Stomach (tissue), 9 donors: ENCODE results near the gene TMEM81. TPM values are rescaled to one million over a fixed set of nuclear protein-coding genes. Genes with fewer than 3 reads are reported as not detected.

ENCODE experiments used
- DNase-seq, 2 donors: peaks; one replicate each; pipeline versions ENCODE4 v3.0.0 to v3.0.0-alpha.2; 2013 to 2019
- H3K27ac ChIP-seq, 5 donors: fragments of 200-600 bp in 4 of 5; sonication (generic) in 4 of 5; one replicate each; pipeline ENCODE4 v1.5.1; 2013 to 2019; ENCODE audit warnings: mild to moderate bottlenecking in 1 of 5, moderate library complexity in 1 of 5
- H3K27me3 ChIP-seq, 3 donors: fragments of 200-600 bp; sonication (generic); one replicate each; pipeline ENCODE4 v1.5.1; 2017 to 2019; ENCODE audit warnings: mixed run types in 1 of 3
- H3K36me3 ChIP-seq, 4 donors: fragments of 200-600 bp; sonication (generic); 1 replicate in 3 of 4; 2 replicates in 1 of 4; pipeline ENCODE4 v1.5.1; 2016 to 2019
- H3K4me1 ChIP-seq, 4 donors: fragments of 200-600 bp; sonication (generic); one replicate each; pipeline ENCODE4 v1.5.1; 2016 to 2019
- H3K4me3 ChIP-seq, 4 donors: fragments of 200-600 bp; sonication (generic) in 3 of 4; one replicate each; pipeline ENCODE4 v1.5.1; 2016 to 2019; ENCODE audit warnings: mild to moderate bottlenecking in 1 of 4
- H3K9me3 ChIP-seq, 4 donors: fragments of 200-600 bp; sonication (generic); one replicate each; pipeline ENCODE4 v1.5.1; 2016 to 2019
- EP300 ChIP-seq: sonication (generic); formaldehyde crosslinking; IDR thresholded peaks from one replicate; pipeline ENCODE4 v1.6.1; 2017; ENCODE audit warnings: antibody characterized with exemption
- POLR2A ChIP-seq, 4 donors: fragments of 450-650 bp; IDR thresholded peaks; one replicate each; pipeline ENCODE4 v1.6.1; 2016; ENCODE audit warnings: antibody characterized with exemption in 4 of 4, control low read depth in 2 of 4, mild to moderate bottlenecking in 1 of 4, moderate library complexity in 1 of 4
- POLR2AphosphoS5 ChIP-seq, 3 donors: sonication (generic); formaldehyde crosslinking; IDR thresholded peaks; one replicate each; pipeline ENCODE4 v1.6.1; 2016; ENCODE audit warnings: antibody characterized with exemption in 3 of 3
- WGBS, 5 donors: extraction: QIAGEN DNeasy Blood & Tissue Kit in 3 of 5; methylation state at CpG; one replicate each; pipeline versions ENCODE4 v1.1.5 to v1.1.7; 2013 to 2018; 5-methylcytosine and 5-hydroxymethylcytosine counted together
- intact Hi-C: fragments of 100-400 bp; cut with DNase I; formaldehyde crosslinking; loops from one replicate; pipeline ENCODE4 v1.15.1; 2023; ENCODE audit warnings: low total_unique reads
- polyA plus RNA-seq, 3 donors: library from polyadenylated mRNA; stranded (reverse); fragments of 200-250 nt; gene quantifications; one replicate each; pipeline ENCODE4 v1.2.3, GENCODE V29; 2013
- total RNA-seq, 5 donors: library from RNA; depleted of rRNA; stranded (reverse); fragments of >200 nt; gene quantifications; one replicate each; pipeline versions ENCODE4 v1.1.0 to v1.2.3, GENCODE V29; 2014 to 2016
- TF ChIP-seq, protein P1 (sequence below), 7 experiments: fragments of 450-650 bp in 4 of 7; fragments of 200-600 bp in 3 of 7; sonication (generic) in 3 of 7; IDR thresholded peaks; one replicate each; pipeline ENCODE4 v1.5.1; 2016 to 2019; ENCODE audit warnings: antibody characterized with exemption in 7 of 7, control low read depth in 2 of 7, mild to moderate bottlenecking in 1 of 7
- donor health status: healthy with polysubstance abuse.
- donor health status: Bipolar disorder and iron deficiency.
- donor health status: healthy.

TMEM81 gene
- total and polyA plus RNA-seq, 8 donors, result 1.1 to 10.3 (median 1.8) TPM; not detected in 4

DNA sequence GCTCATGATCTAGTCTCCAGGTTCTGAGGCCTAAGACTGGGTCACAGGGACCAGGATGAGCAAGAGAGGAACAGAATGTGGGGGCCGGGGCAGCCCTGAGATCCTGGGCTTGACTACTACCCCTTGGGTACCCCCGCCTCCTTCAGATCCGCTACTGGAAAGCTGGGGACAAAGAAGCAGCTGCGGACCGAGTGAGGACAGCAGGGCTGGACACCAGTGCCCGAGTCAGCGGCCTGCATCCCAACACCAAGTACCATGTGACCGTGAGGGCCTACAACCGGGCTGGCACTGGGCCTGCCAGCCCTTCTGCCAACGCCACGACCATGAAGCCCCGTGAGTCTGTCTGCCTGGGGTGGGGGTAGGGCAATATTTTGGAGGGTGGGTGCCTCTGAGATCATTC, 12.5 kb downstream of the TMEM81 start:
- intact Hi-C loops, result no loop called here
- no peaks in the 10 kb centered on the region for H3K27me3 ChIP-seq
- no peak for DNase-seq
- no peaks in the 10 kb centered on the region for H3K9me3 ChIP-seq
- H3K4me1 ChIP-seq, result no peaks in the 10 kb centered on the region
- 83 to 91% (median 85%) methylated on average over 8 to 12 of the region's 12 CpGs for WGBS, 5 donors
- H3K4me3 ChIP-seq, result no peak overlapping the region
- TF ChIP-seq POLR2AphosphoS5 (IDR thresholded peaks at IDR 0.05), result no peak
- no peak for TF ChIP-seq EP300
- TF ChIP-seq POLR2A (IDR thresholded peaks at IDR 0.05), result no peak
- TF ChIP-seq, protein P1, sequence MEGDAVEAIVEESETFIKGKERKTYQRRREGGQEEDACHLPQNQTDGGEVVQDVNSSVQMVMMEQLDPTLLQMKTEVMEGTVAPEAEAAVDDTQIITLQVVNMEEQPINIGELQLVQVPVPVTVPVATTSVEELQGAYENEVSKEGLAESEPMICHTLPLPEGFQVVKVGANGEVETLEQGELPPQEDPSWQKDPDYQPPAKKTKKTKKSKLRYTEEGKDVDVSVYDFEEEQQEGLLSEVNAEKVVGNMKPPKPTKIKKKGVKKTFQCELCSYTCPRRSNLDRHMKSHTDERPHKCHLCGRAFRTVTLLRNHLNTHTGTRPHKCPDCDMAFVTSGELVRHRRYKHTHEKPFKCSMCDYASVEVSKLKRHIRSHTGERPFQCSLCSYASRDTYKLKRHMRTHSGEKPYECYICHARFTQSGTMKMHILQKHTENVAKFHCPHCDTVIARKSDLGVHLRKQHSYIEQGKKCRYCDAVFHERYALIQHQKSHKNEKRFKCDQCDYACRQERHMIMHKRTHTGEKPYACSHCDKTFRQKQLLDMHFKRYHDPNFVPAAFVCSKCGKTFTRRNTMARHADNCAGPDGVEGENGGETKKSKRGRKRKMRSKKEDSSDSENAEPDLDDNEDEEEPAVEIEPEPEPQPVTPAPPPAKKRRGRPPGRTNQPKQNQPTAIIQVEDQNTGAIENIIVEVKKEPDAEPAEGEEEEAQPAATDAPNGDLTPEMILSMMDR (IDR thresholded peaks at IDR 0.05), result no peak
- no peaks in the 10 kb centered on the region for H3K36me3 ChIP-seq
- H3K27ac ChIP-seq, result no peak overlapping the region

- Histone ChIP-seq H3K9me3 (no peaks in the 10 kb centered on the region), H3K4me1 (no peaks in the 10 kb centered on the region), H3K27ac (no peak overlapping the region), H3K4me3 (no peak overlapping the region), H3K36me3 (no peaks in the 10 kb centered on the region), H3K27me3 (peaks cover 0 to under 1% (median 0%) of the 10 kb centered on the region in 3 donors)
- 81 to 91% (median 87%) methylated on average over 2 of the region's 2 CpGs for WGBS, 5 donors
- intact Hi-C loops, result no loop called here
- no peak for DNase-seq
- TF ChIP-seq, protein P1 (IDR thresholded peaks at IDR 0.05), result no peak
- TF ChIP-seq POLR2A (IDR thresholded peaks at IDR 0.05), result no peak
- no peak for TF ChIP-seq POLR2AphosphoS5 (IDR thresholded peaks at IDR 0.05)
- TF ChIP-seq EP300, result no peak
Measured at GRCh38 chr1:205071028-205071409, 13.2 kb downstream of the TMEM81 start.

GRCh38 chr1:205069371-205070125, 14.7 kb downstream of the TMEM81 start:
- TF ChIP-seq, protein P1 (IDR thresholded peaks at IDR 0.05), result no peak
- TF ChIP-seq POLR2AphosphoS5 (IDR thresholded peaks at IDR 0.05) (no peak), POLR2A (IDR thresholded peaks at IDR 0.05) (no peak), EP300 (no peak)
- Histone ChIP-seq H3K36me3 (no peaks in the 10 kb centered on the region), H3K9me3 (no peaks in the 10 kb centered on the region), H3K4me3 (no peak overlapping the region), H3K27ac (no peak overlapping the region), H3K4me1 (no peaks in the 10 kb centered on the region), H3K27me3 (peaks cover 0 to 10% (median 0%) of the 10 kb centered on the region in 3 donors)
- 80 to 87% (median 82%) methylated on average over 35 to 42 of the region's 42 CpGs for WGBS, 5 donors
- intact Hi-C loops, result no loop called here
- DNase-seq, result no peak

- no peak for TF ChIP-seq POLR2A (IDR thresholded peaks at IDR 0.05)
- no peak for TF ChIP-seq EP300
- TF ChIP-seq, protein P1 (IDR thresholded peaks at IDR 0.05), result no peak
- no peak for TF ChIP-seq POLR2AphosphoS5 (IDR thresholded peaks at IDR 0.05)
- Histone ChIP-seq H3K4me3 (no peak overlapping the region), H3K36me3 (no peaks in the 10 kb centered on the region), H3K9me3 (no peaks in the 10 kb centered on the region), H3K27ac (no peak overlapping the region), H3K27me3 (peaks cover 0 to 10% (median 0%) of the 10 kb centered on the region in 3 donors), H3K4me1 (no peaks in the 10 kb centered on the region)
- DNase-seq, result no peak
- WGBS, 5 donors, result 13 to 43% (median 34%) methylated on average over 2 of the region's 2 CpGs
- intact Hi-C loops, result no loop called here
Measured at GRCh38 chr1:205068457-205069040, 15.7 kb downstream of the TMEM81 start.
